ENCODE data around the gene GDI2.

- TF ChIP-seq POLR2AphosphoS5 (IDR thresholded peaks at IDR 0.05) (no peak), CTCF (IDR thresholded peaks at IDR 0.05) (no peak), POLR2A (IDR thresholded peaks at IDR 0.05) (no peak)
Measured at GRCh38 chr10:5854131-5854475, 40.9 kb upstream of the GDI2 start.

All from prostate gland (tissue), 2 donors.